Left lung (tissue), 10 donors: ENCODE data around the gene SLC4A9. TPM values are rescaled to one million over a fixed set of nuclear protein-coding genes. Genes with fewer than 3 reads are reported as not detected.
"Not testable (repeated sequence)": the region's sequence is repeated elsewhere in the genome, so short reads cannot be mapped to it uniquely, and the experiment has no call there.

Experiments used
- ATAC-seq: fragments of 200-7000 bp; cut with Tn5 transposase; one replicate; pipeline ENCODE4 v1.9.1; 2020; ENCODE audit warnings: moderate library complexity
- DNase-seq, 4 donors: peaks; one replicate each; pipeline ENCODE4 v3.0.0-alpha.2; 2013 to 2020
- H3K27ac ChIP-seq, 2 donors: fragments of 200-600 bp; sonication (generic) in 1 of 2; one replicate each; pipeline versions ENCODE4 v1.5.0 to v1.8.0; 2020 to 2021
- H3K27me3 ChIP-seq, 2 donors: fragments of 200-600 bp; sonication (generic) in 1 of 2; one replicate each; pipeline versions ENCODE4 v1.5.0 to v1.8.0; 2020 to 2021
- H3K36me3 ChIP-seq, 2 donors: fragments of 200-600 bp; sonication (generic) in 1 of 2; one replicate each; pipeline versions ENCODE4 v1.5.0 to v1.8.0; 2020 to 2021
- H3K4me1 ChIP-seq, 2 donors: fragments of 200-600 bp; one replicate each; pipeline ENCODE4 v1.8.0; 2021
- H3K4me3 ChIP-seq, 2 donors: fragments of 200-600 bp; sonication (generic) in 1 of 2; one replicate each; pipeline versions ENCODE4 v1.5.0 to v1.8.0; 2020 to 2021; ENCODE audit warnings: mild to moderate bottlenecking in 1 of 2
- H3K9me3 ChIP-seq, 2 donors: fragments of 200-600 bp; sonication (generic) in 1 of 2; one replicate each; pipeline versions ENCODE4 v1.5.0 to v1.8.0; 2020 to 2021
- intact Hi-C, 2 donors: fragments of 100-400 bp; cut with DNase I; formaldehyde crosslinking; loops; one replicate each; pipeline versions ENCODE4 v1.11.2 to v1.14.2; 2022
- polyA plus RNA-seq, 6 donors: library from polyadenylated mRNA; unstranded; fragments of 120-200 nt; gene quantifications; one replicate each; pipeline ENCODE4 v1.2.1, GENCODE V29; 2013; ENCODE audit not compliant: insufficient read length in 6 of 6
- total RNA-seq, 2 donors: library from RNA; stranded (reverse); fragmentation: NEBNext Ultra II Directional; extraction: Animal tissue kit (Norgen Biotek cat#: 25700); gene quantifications; one replicate each; pipeline ENCODE4 v1.2.1, GENCODE V29; 2021
- TF ChIP-seq, protein P1 (sequence below), 2 donors: fragments of 200-600 bp; sonication (generic) in 1 of 2; IDR thresholded peaks; one replicate each; pipeline versions ENCODE4 v1.5.0 to v1.8.0; 2021; ENCODE audit warnings: antibody characterized with exemption in 2 of 2
- donor health status: DM: no; HTN: yes; CAD: no.
- donor health status: DM: no; HTN: no; CAD: no.

The SLC4A9 gene
- total and polyA plus RNA-seq, 8 donors: 0.09 to 0.44 (median 0.11) TPM; not detected in 4

DNA sequence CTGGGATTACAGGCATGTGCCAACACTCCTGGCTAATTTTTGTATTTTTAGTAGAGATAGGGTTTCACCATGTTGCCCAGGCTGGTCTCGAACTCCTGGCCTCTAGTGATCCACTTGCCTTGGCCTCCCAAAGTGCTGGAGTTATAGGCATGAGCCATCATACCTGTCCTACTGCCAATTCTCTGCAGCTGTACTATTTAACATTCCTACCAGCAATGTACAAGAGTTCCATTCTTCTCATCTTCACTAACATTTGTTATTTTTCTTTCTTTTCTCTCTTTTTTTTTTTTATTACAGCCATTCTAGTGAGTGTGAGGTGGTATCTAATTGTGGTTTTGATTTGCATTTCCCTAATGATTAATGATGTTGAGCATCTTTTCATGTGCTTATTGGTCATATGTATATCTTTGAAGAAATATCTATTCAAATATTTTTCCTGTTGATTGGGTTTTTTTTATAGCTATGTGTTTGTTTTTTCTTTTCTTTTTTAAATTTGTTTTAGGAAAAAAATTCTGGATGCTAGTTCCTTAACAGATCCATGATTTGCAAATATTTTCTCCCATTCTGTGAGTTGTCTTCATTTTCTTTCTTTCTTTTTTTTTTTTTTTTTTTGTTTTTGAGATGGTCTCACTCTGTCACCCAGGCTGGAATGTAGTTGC, 59.0 kb downstream of the SLC4A9 start:
- intact Hi-C loops: no loop called here
- no peaks in the 10 kb centered on the region for H3K9me3 ChIP-seq
- no peak overlapping the region for H3K4me3 ChIP-seq
- no peaks in the 10 kb centered on the region for H3K27me3 ChIP-seq
- DNase-seq (no peak), ATAC-seq (no peak)
- H3K4me1 ChIP-seq: peaks cover 0 to 14% of the 10 kb centered on the region in 2 donors
- no peak overlapping the region for H3K27ac ChIP-seq
- H3K36me3 ChIP-seq: peaks cover 0 to 8% of the 10 kb centered on the region in 2 donors
- TF ChIP-seq, protein P1, sequence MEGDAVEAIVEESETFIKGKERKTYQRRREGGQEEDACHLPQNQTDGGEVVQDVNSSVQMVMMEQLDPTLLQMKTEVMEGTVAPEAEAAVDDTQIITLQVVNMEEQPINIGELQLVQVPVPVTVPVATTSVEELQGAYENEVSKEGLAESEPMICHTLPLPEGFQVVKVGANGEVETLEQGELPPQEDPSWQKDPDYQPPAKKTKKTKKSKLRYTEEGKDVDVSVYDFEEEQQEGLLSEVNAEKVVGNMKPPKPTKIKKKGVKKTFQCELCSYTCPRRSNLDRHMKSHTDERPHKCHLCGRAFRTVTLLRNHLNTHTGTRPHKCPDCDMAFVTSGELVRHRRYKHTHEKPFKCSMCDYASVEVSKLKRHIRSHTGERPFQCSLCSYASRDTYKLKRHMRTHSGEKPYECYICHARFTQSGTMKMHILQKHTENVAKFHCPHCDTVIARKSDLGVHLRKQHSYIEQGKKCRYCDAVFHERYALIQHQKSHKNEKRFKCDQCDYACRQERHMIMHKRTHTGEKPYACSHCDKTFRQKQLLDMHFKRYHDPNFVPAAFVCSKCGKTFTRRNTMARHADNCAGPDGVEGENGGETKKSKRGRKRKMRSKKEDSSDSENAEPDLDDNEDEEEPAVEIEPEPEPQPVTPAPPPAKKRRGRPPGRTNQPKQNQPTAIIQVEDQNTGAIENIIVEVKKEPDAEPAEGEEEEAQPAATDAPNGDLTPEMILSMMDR (IDR thresholded peaks at IDR 0.05): no peak

DNA sequence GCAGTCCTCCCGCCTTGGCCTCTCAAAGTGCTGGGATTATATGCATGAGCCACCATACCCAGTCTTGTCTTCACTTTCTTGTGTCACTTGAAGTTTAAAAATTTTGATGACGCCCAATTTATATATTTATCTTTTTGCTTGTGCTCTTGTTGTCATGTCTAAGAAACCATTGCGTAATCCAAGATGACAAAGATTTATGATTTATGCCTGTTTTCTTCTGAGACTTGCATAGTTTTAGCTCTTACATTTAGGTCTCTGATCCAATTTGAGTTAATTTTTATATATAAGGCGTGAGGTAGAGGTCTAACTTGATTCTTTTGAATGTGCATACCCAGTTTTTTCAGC, 60.2 kb downstream of the SLC4A9 start:
- Histone ChIP-seq H3K9me3 (no peaks in the 10 kb centered on the region), H3K36me3 (peaks cover 0 to 4% of the 10 kb centered on the region in 2 donors), H3K27me3 (no peaks in the 10 kb centered on the region), H3K4me3 (no peak overlapping the region), H3K4me1 (peaks cover 0 to 14% of the 10 kb centered on the region in 2 donors), H3K27ac (no peak overlapping the region)
- DNase-seq (no peak), ATAC-seq (no peak)
- TF ChIP-seq, protein P1 (IDR thresholded peaks at IDR 0.05): no peak
- intact Hi-C loops: no loop called here

DNA sequence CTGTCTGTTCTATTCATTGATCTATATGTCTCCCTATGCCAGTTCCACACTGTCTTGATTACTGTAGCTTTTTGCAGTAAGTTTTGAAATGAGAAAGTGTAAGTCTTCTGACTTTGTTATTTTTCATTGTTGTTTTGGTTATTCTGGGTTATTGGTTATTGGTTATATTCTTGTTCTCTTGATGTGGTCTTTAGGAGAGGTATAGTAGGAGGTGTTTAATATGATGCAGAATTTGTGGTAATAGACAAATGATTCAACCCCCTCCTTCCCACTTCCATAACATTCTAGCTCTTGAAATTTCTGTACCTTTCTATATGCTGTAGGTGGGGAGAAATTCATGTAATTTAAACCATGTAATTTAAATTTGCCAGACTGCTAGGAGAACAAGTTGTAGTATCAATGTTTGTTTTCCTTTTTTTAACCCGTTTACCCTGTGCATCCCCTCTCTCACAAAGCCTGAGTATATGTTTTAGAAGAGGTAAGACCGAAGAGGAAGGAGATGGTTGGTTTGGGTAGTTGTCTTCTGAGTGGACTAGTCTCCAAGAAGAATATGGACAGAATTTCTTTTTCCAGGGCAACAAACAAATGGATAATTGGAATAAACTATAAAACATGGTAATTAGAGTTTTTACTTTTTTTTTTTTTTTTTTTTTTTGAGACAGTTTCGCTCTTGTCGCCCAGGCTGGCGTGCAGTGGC, 60.8 kb downstream of the SLC4A9 start:
- Histone ChIP-seq H3K36me3 (no peaks in the 10 kb centered on the region), H3K4me3 (no peak overlapping the region), H3K27me3 (no peaks in the 10 kb centered on the region), H3K27ac (no peak overlapping the region), H3K9me3 (no peaks in the 10 kb centered on the region), H3K4me1 (peaks cover 0 to 17% of the 10 kb centered on the region in 2 donors)
- no peak for ATAC-seq
- intact Hi-C loops: no loop called here
- DNase-seq: no peak
- TF ChIP-seq, protein P1 (IDR thresholded peaks at IDR 0.05): no peak

DNA sequence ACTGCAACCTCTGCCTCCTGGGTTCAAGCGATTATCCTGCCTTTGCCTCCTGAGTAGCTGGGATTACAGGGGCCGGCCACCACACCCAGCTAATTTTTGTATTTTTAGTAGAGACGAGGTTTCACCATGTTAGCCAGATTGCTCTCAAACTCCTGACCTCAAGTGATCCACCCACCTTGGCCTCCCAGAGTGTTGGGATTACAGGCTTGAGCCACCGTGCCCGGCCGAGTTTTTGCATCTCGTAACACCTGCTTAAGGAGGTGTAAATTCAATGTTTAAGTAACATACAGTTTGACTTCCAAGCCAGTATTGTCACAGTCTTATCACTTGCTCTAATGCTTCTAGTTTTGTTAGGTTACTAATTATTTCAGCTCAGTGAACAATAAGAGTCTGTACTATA, 61.4 kb downstream of the SLC4A9 start:
- H3K36me3 ChIP-seq, H3K27ac ChIP-seq, DNase-seq, H3K9me3 ChIP-seq, H3K4me3 ChIP-seq, intact Hi-C loops, ATAC-seq, H3K27me3 ChIP-seq: not testable (repeated sequence)
- H3K4me1 ChIP-seq: peaks cover 0 to 17% of the 10 kb centered on the region in 2 donors

DNA sequence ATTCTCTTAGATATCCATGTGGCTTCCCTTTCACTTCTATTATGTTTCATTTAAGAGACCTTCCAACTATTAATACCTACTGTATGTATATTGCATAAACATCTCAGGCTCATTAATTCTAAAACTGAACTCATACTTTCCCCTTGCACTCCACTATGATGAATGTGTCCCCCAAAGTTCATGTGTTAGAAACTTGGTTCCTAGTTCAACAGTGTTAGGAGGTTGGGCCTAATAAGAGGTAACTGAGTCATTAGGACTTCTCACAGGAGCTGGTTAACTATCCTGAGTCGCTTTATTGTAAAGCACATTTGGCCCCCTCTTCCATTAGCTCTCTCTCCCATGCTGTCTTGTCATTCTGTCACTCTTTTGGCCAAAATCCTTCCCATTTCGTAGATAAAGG, 63.6 kb downstream of the SLC4A9 start:
- Histone ChIP-seq H3K36me3 (no peaks in the 10 kb centered on the region), H3K27ac (no peak overlapping the region), H3K4me3 (no peak overlapping the region), H3K4me1 (peaks cover 0 to 17% of the 10 kb centered on the region in 2 donors), H3K27me3 (no peaks in the 10 kb centered on the region), H3K9me3 (no peaks in the 10 kb centered on the region)
- no peak for DNase-seq
- TF ChIP-seq, protein P1 (IDR thresholded peaks at IDR 0.05): no peak
- no peak for ATAC-seq
- intact Hi-C loops: no loop called here
